Left kidney (tissue), 2 donors: Measurements from ENCODE around the gene DCTN4. TPM values are rescaled to one million over a fixed set of nuclear protein-coding genes. Genes with fewer than 3 reads are reported as not detected.
"Not testable (repeated sequence)": the region's sequence is repeated elsewhere in the genome, so short reads cannot be mapped to it uniquely, and the experiment has no call there.

ENCODE experiments used
- DNase-seq: peaks from one replicate; pipeline ENCODE4 v3.0.0-alpha.2; 2013
- polyA plus RNA-seq: library from polyadenylated mRNA; unstranded; fragments of 120-200 nt; gene quantifications from one replicate; pipeline ENCODE4 v1.2.1, GENCODE V29; 2013; ENCODE audit not compliant: insufficient read length

The DCTN4 gene
- polyA plus RNA-seq, 1 donor: 82.6 TPM

DNA sequence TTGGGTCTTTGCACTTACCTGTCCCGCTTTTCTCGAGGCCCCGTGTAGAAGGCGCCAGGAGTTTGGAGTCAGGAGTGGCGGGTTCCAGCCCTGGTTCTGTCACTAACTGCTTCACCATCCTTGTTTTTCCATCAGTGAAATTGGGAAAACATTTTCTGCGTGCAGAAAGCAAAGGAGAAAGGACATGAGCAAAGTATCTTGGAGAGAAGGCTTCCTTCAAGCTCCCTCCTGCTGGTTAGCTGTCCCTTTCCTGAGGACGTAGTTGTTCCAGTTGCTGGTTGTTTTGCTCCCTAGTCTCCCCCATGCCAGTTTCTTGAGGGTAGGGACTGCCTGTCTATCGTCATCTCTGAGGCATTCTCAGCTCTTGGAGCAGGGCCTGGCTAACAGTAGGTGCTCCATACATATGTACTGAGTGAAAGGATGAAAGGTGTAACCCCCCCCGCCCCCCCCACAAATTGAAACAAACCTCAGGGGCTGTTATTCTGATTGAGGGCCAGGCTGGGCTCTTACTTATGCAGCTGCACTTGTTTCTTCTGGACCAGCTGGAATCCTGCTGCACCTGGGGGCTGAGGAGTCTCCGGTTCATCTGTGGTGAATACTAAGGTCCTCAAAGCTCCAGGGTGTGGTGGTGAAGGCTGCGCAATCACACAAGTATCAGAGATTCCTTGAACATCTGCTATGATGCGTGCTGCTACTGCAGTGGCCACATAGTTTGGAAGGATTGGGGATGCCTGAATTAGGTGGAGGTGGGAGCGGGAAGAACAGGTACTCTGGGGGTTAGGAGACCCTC lies 20.8 kb upstream of the DCTN4 start:
- DNase-seq: no peak

GRCh38 chr5:150778517-150779396 lies 19.9 kb upstream of the DCTN4 start, which contains the start of gene SMIM3:
TSS of gene SMIM3 (plus strand) at chr5:150778757. CDS start at chr5:150795441, 16,684 bp downstream.
- DNase-seq: no peak

GRCh38 chr5:150778088-150778516 lies 19.3 kb upstream of the DCTN4 start:
- DNase-seq: no peak

DNA sequence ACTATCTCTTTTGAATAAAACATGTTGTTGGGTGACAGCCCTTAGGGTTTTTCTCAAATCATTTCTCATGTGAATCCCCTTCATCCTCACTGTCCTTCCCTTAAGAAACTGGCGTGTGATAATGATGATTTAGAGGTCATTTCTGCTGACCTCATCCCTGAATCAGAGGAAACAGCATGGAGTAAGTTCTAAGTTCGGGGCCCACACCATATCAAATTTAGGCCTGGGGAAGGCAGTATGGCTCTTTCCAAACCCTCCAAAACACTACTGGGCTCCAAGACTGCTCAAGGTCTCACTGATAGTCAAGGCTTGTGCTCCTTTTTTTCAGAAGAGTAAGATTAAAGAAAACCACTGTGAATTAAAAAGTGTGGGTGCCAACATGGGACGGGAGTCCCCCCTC lies 18.9 kb upstream of the DCTN4 start:
- no peak for DNase-seq

GRCh38 chr5:150774145-150774544 lies 15.3 kb upstream of the DCTN4 start:
- DNase-seq: no peak

- no peak for DNase-seq
Measured at GRCh38 chr5:150771034-150771795, 12.4 kb upstream of the DCTN4 start.

DNA sequence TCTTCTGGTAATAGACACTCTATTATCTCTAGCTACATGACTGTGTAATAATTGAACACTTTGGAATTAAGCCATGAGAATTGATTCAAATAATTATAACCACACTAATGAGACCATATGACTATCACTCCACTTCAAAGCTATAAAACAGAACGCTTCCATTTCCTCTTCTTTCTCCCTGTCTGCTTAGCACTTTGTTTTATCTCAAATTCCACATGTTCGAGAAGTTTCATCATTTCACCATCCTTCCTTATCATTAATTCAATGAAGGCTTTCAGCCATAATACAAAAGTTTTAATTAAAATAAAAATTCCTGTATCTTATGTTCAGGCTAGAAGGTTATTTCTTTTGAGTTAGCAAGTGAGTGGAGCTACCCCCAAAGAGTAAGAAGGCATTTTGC lies 7.4 kb upstream of the DCTN4 start:
- no peak for DNase-seq

DNA sequence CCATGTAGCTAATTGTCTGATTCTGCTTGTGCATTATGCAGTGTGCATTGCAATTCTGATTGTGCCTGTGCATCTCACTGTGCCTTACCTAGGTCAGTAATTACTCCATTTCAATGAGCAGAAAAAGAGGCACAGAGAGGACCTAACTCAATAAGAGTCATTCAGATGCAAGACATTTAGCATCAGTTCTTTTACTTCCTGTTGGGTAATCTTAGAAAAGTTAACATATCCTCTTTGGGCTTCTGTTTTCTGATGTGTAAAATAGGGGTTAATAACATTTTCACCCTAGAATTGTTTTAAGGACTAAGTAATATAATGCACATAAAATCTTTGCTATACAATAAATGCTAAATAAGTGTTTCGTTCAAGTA lies 7.0 kb upstream of the DCTN4 start:
- DNase-seq: no peak

DNA sequence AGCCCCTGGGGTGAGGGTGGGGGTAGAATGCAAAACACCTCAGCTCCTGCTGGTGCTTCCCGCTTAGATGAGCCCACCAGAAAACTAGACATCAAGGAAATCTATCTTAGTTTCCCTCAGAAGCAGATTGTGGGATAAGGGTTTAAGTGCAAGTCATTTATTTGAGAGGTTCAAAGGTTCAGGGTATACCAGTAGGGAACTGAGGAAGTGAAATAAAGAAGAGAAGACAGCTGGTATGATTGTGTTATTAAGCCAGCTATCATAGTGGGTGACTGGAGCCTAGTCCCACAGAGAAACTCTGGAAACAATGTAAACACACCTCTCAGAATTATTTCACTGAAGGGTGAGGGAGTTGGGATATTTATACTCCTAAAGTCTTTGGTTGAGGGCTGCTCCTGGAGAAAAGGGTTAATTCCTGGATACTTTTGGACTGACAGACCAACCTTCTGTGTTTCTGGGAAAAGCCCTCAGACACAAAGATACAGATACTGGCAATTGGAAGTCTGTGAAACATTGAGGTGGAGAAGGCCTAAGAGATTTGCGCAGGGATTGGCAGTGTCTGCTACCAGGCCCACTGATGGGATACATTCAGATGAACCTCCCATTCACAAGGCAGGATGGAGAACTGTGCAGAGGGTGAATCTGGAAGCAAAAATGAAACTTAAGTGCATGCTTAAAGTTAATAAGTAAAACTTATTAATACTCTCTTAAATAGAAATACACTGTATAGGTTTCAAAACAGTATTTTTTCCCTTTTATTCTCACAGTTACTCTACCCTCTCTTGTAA lies 6.4 kb upstream of the DCTN4 start:
- no peak for DNase-seq

GRCh38 chr5:150764530-150764929 lies 5.7 kb upstream of the DCTN4 start:
- DNase-seq: no peak

DNA sequence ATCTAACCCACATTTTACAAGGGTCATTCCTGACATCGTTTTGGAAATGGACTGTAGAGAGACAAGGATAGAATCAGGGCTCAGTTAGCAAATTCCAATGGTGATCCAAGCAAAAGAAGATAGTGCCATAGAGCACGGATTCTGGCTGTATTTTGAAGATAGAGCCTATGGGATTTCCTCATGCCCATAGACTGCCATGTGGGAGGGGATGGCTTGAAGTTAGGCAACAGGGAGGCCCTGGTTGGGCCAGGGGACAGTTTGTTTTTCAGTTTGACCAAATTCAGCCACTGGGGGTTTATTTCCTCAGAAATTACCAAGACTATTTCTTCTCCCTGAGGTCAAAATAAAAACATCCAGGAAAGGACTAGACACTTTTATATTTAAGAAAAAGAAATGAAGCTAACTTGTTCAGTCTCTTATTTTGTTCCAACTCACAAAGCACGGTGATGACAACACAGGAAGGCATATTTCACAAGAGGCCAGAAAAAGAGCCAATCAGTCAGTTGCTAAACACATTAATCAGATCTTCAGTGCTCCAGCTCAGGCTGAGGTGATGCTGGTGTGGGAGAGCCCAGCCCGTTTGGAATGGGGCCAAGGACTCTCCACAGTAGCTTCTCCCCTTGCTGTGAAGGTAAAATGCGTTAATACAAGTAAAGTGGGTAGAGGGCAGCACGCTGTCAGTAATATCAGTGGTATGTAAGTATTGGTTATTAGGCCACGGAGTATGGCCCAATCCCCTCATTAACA lies 4.4 kb upstream of the DCTN4 start:
- DNase-seq: peak; percentile 54

- DNase-seq: no peak
Measured at GRCh38 chr5:150762211-150762610, 3.4 kb upstream of the DCTN4 start.

DNA sequence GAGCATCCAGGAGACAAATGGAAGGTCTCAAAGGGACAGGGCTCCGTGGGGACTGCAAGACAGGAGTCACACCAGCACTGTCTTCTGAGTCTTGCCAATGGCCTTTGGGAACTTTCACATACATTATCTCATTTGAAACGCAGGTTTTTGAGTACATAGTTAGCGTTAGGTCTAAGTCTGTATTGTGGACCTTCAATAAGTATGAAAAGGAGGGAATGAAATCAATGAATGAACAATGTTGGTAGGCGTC lies 442 bp upstream of the DCTN4 start:
- DNase-seq: no peak

DNA sequence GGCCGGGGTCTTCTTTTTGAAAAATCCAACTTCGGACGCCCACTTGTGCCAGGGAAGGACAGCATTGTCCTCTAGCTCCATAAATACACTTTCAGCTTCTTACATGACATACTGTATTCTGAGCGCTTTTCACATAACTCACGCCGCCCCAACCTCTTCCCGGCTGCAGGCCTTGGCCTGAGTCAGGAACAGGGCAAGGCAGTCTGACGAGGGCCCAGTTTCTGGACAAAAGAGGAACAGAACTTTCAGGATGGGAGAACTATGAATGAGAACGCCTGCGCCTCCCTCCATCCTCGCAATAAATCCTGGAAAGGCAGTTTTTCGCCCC lies 650 bp downstream of the DCTN4 start:
- no peak for DNase-seq

- no peak for DNase-seq
Measured at GRCh38 chr5:150757087-150757649, 1.6 kb downstream of the DCTN4 start.

DNA sequence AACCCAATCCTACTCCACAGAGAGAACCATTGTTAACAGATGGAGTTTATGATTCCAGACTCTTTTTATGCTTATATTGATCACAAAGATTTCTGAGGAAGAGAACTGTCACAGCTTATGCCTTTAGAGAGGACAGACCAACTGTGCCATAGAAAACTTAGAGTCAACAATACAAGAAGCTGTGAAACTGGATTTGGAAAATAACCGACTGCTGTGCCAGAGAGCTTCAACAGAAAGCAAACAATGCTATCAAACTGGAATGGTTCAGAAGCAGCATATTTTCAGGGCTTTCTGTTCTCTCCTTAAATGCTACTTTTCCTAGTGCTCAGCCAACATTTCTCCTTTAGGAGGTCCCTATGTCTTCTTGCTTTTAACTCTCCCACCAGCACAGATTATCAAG lies 5.0 kb downstream of the DCTN4 start:
- no peak for DNase-seq

GRCh38 chr5:150753463-150753862 lies 5.4 kb downstream of the DCTN4 start:
- DNase-seq: no peak

- DNase-seq: no peak
Measured at GRCh38 chr5:150751096-150751891, 7.5 kb downstream of the DCTN4 start.

GRCh38 chr5:150750469-150750868 lies 8.3 kb downstream of the DCTN4 start:
- no peak for DNase-seq

GRCh38 chr5:150743142-150743488 lies 15.7 kb downstream of the DCTN4 start:
- DNase-seq: not testable (repeated sequence)
